22Rv1 (cell line): ENCODE measurements around the gene RAE1.

Experiments
- CTCF ChIP-seq: fragments of 450-650 bp; IDR thresholded peaks from 2 replicates; pipeline ENCODE4 v1.5.1; 2017; ENCODE audit warnings: mild to moderate bottlenecking
- ZFX ChIP-seq: fragments of 450-650 bp; IDR thresholded peaks from 2 replicates; pipeline ENCODE4 v1.6.1; 2017; ENCODE audit warnings: antibody characterized with exemption, borderline replicate concordance

GRCh38 chr20:57353351-57353750 lies 2.3 kb downstream of the RAE1 start:
- TF ChIP-seq CTCF: no peak
- TF ChIP-seq ZFX: no peak
